Measurements from ENCODE around the gene ZFHX3. TPM values are rescaled to one million over a fixed set of nuclear protein-coding genes. Genes with fewer than 3 reads are reported as not detected.

The ZFHX3 gene
- total and polyA plus RNA-seq, 9 of the 15 experiments (the other 6 are each of a cell fraction or from before 2014, with no cell fraction given), result 0.01 to 0.23 (median 0.06) TPM; not detected in 4

- in situ Hi-C loops (cut with MboI) (no loop called here), intact Hi-C loops (cut with micrococcal nuclease) (no loop called here)
- Histone ChIP-seq H3K9me1 (ENCODE audit: control insufficient read depth, insufficient read depth, low read length) (no peaks in the 10 kb centered on the region), H3K79me2 (ENCODE audit: control insufficient read depth, insufficient read depth, low read length) (no peaks in the 10 kb centered on the region), H3K4me1 (replicated peaks in 1 of 2; ENCODE audit: control insufficient read depth in 2 of 2, insufficient read depth in 2 of 2, low read length in 2 of 2) (no peaks in the 10 kb centered on the region), H3K4me3 (no peak overlapping the region), H3K36me3 (ENCODE audit: control insufficient read depth, insufficient read depth, low read length) (no peaks in the 10 kb centered on the region), H3K27me3 (ENCODE audit: control insufficient read depth in 2 of 2, insufficient read depth in 2 of 2, low read length in 2 of 2) (peaks cover 0 to 8% of the 10 kb centered on the region in 2 experiments; a peak in 3 of 5 replicates), H2AFZ (ENCODE audit: low read depth, low read length) (no peak overlapping the region), H3K9me3 (replicated peaks; ENCODE audit: control insufficient read depth, insufficient read depth, low read depth, low read length) (no peaks in the 10 kb centered on the region), H3K4me2 (ENCODE audit: insufficient read depth, low read length) (no peak overlapping the region), H3K27ac (ENCODE audit: extremely low read depth, low read depth, low read length) (no peak overlapping the region), H3K9ac (ENCODE audit: insufficient read depth in 1 of 2, low read depth in 2 of 2, low read length in 2 of 2) (no peak overlapping the region), H4K20me1 (replicated peaks; ENCODE audit: control insufficient read depth, insufficient read depth, low read length) (no peaks in the 10 kb centered on the region)
- 1% methylated on average over 14 of the region's 15 CpGs for WGBS (ENCODE audit: insufficient coverage, low coverage, missing lambda C conversion rate)
- DNase-seq (ENCODE audit: extremely low read depth in 1 of 4, low spot score in 3 of 4) (no peak), ATAC-seq (no peak), FAIRE-seq (no peak)
- CTCF ChIA-PET (ENCODE audit: low intra/inter-chr PET ratio), result no interaction called here
- no TSS peak for BruUV-seq (replicated peaks)
- TF ChIP-seq POLR2G (IDR thresholded peaks at IDR 0.05; ENCODE audit: low read depth, low read length) (no peak), SUPT5H (IDR thresholded peaks at IDR 0.05) (no peak), POLR2AphosphoS2 (IDR thresholded peaks at IDR 0.05; ENCODE audit: low read length) (no peak), BMI1 (IDR thresholded peaks at IDR 0.05; ENCODE audit: low read length) (no peak), MIER1 (IDR thresholded peaks at IDR 0.05; ENCODE audit: low read depth) (no peak), ZNF764 (CRISPR knock-in tag; IDR thresholded peaks at IDR 0.05; ENCODE audit: low read depth) (no peak), CBFA2T3 (IDR thresholded peaks at IDR 0.05) (no peak), TCF7 (IDR thresholded peaks at IDR 0.05; ENCODE audit: borderline replicate concordance) (no peak), HNRNPH1 (optimal IDR thresholded peaks at IDR 0.05; ENCODE audit: low read depth, low read length) (no peak), ZKSCAN8 (CRISPR knock-in tag; IDR thresholded peaks at IDR 0.05) (no peak), ZNF146 (CRISPR knock-in tag; IDR thresholded peaks at IDR 0.05; ENCODE audit: unreplicated experiment) (no peak), SP1 (CRISPR knock-in tag; IDR thresholded peaks at IDR 0.05) (no peak), HDAC1 (IDR thresholded peaks at IDR 0.05) (no peak), CTCFL (IDR thresholded peaks at IDR 0.05; ENCODE audit: borderline replicate concordance, insufficient read depth, low read depth, low read length, poor library complexity, severe bottlenecking) (no peak)
- TF ChIP-seq, protein P1, sequence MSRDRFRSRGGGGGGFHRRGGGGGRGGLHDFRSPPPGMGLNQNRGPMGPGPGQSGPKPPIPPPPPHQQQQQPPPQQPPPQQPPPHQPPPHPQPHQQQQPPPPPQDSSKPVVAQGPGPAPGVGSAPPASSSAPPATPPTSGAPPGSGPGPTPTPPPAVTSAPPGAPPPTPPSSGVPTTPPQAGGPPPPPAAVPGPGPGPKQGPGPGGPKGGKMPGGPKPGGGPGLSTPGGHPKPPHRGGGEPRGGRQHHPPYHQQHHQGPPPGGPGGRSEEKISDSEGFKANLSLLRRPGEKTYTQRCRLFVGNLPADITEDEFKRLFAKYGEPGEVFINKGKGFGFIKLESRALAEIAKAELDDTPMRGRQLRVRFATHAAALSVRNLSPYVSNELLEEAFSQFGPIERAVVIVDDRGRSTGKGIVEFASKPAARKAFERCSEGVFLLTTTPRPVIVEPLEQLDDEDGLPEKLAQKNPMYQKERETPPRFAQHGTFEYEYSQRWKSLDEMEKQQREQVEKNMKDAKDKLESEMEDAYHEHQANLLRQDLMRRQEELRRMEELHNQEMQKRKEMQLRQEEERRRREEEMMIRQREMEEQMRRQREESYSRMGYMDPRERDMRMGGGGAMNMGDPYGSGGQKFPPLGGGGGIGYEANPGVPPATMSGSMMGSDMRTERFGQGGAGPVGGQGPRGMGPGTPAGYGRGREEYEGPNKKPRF (IDR thresholded peaks at IDR 0.05; ENCODE audit: low read depth, low read length), result no peak
- POLR2A ChIA-PET, result interaction anchor here (0.6 to 0.7 kb wide), 2 partner anchors 9 to 235 kb away, joined by 3 read pairs; no protein-coding TSS in a partner anchor
Observed at GRCh38 chr16:72889616-72890582, 158.0 kb downstream of the ZFHX3 start.

Data from K562 (cell line).